GM21576 (cell line): ENCODE data around the gene SDF2L1.
"Not testable (repeated sequence)": the region's sequence is repeated elsewhere in the genome, so short reads cannot be mapped to it uniquely, and the experiment has no call there.

Source experiments
- ATAC-seq: cut with Tn5 transposase; IDR thresholded peaks from one replicate; pipeline ENCODE4 v1.9.1; 2021; ENCODE audit warnings: mild to moderate bottlenecking, moderate library complexity; ENCODE audit not compliant: unreplicated experiment

SDF2L1 gene

GRCh38 chr22:21659864-21660525, 17.9 kb downstream of the SDF2L1 start:
- ATAC-seq, result no peak

GRCh38 chr22:21660904-21661303, 18.8 kb downstream of the SDF2L1 start:
- ATAC-seq, result no peak

GRCh38 chr22:21661991-21662390, 19.9 kb downstream of the SDF2L1 start:
- ATAC-seq, result no peak

GRCh38 chr22:21663738-21664137, 21.6 kb downstream of the SDF2L1 start:
- ATAC-seq, result no peak

- no peak for ATAC-seq
Observed at GRCh38 chr22:21665047-21665851, 23.1 kb downstream of the SDF2L1 start.

GRCh38 chr22:21666786-21667185, 24.7 kb downstream of the SDF2L1 start:
- ATAC-seq, result no peak

- ATAC-seq, result no peak
Observed at GRCh38 chr22:21669026-21669425, 26.9 kb downstream of the SDF2L1 start.

- ATAC-seq, result no peak
Observed at GRCh38 chr22:21672107-21672629, 30.1 kb downstream of the SDF2L1 start.

GRCh38 chr22:21673534-21674321, 31.6 kb downstream of the SDF2L1 start:
- no peak for ATAC-seq

- no peak for ATAC-seq
Observed at GRCh38 chr22:21674638-21675245, 32.6 kb downstream of the SDF2L1 start.

GRCh38 chr22:21677606-21678443, 35.7 kb downstream of the SDF2L1 start:
- ATAC-seq, result no peak

- not testable (repeated sequence) for ATAC-seq
Observed at GRCh38 chr22:21678842-21679241, 36.7 kb downstream of the SDF2L1 start.

GRCh38 chr22:21679383-21679782, 37.3 kb downstream of the SDF2L1 start:
- no peak for ATAC-seq

GRCh38 chr22:21680830-21681565, 38.9 kb downstream of the SDF2L1 start:
- no peak for ATAC-seq

GRCh38 chr22:21681566-21682370, 39.7 kb downstream of the SDF2L1 start:
- no peak for ATAC-seq

GRCh38 chr22:21682385-21683175, 40.5 kb downstream of the SDF2L1 start:
- ATAC-seq, result no peak

- ATAC-seq, result no peak
Observed at GRCh38 chr22:21683401-21683811, 41.3 kb downstream of the SDF2L1 start.
